ENCODE data around the gene CHST7. TPM values are rescaled to one million over a fixed set of nuclear protein-coding genes. Genes with fewer than 3 reads are reported as not detected.

The CHST7 gene
- total RNA-seq, 1 donor = 6.5 TPM

- H3K27ac ChIP-seq (ENCODE audit: low read depth, low read length) = no peak overlapping the region
- H2AFZ ChIP-seq (ENCODE audit: low read length) = no peak overlapping the region
- H3K4me2 ChIP-seq (ENCODE audit: insufficient read depth, low read length) = no peak overlapping the region
- no peaks in the 10 kb centered on the region for H3K4me1 ChIP-seq (ENCODE audit: insufficient read depth, low read length)
- H4K20me1 ChIP-seq (ENCODE audit: insufficient read depth, low read length) = no peaks in the 10 kb centered on the region
- H3K4me3 ChIP-seq (ENCODE audit: insufficient read depth, low read length) = no peak overlapping the region
- TF ChIP-seq, protein P1, sequence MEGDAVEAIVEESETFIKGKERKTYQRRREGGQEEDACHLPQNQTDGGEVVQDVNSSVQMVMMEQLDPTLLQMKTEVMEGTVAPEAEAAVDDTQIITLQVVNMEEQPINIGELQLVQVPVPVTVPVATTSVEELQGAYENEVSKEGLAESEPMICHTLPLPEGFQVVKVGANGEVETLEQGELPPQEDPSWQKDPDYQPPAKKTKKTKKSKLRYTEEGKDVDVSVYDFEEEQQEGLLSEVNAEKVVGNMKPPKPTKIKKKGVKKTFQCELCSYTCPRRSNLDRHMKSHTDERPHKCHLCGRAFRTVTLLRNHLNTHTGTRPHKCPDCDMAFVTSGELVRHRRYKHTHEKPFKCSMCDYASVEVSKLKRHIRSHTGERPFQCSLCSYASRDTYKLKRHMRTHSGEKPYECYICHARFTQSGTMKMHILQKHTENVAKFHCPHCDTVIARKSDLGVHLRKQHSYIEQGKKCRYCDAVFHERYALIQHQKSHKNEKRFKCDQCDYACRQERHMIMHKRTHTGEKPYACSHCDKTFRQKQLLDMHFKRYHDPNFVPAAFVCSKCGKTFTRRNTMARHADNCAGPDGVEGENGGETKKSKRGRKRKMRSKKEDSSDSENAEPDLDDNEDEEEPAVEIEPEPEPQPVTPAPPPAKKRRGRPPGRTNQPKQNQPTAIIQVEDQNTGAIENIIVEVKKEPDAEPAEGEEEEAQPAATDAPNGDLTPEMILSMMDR (IDR thresholded peaks at IDR 0.05; ENCODE audit: extremely low read depth, low read depth, low read length) = no peak
- H3K27me3 ChIP-seq (ENCODE audit: insufficient read depth, low read length) = no peaks in the 10 kb centered on the region
- no peaks in the 10 kb centered on the region for H3K79me2 ChIP-seq (ENCODE audit: insufficient read depth, low read length)
- H3K9me3 ChIP-seq (ENCODE audit: low read depth, low read length) = no peaks in the 10 kb centered on the region
- H3K36me3 ChIP-seq (ENCODE audit: insufficient read depth, low read length) = peaks cover 5% of the 10 kb centered on the region
- DNase-seq (ENCODE audit: insufficient read length, low spot score, missing footprints) = no peak
Observed at GRCh38 chrX:46611658-46612362, 38.2 kb downstream of the CHST7 start.

GRCh38 chrX:46617906-46618305, 44.3 kb downstream of the CHST7 start:
- DNase-seq (ENCODE audit: insufficient read length, low spot score, missing footprints) = no peak
- Histone ChIP-seq H3K4me2 (ENCODE audit: insufficient read depth, low read length) (no peak overlapping the region), H3K4me1 (ENCODE audit: insufficient read depth, low read length) (no peaks in the 10 kb centered on the region), H3K9me3 (ENCODE audit: low read depth, low read length) (no peaks in the 10 kb centered on the region), H4K20me1 (ENCODE audit: insufficient read depth, low read length) (no peaks in the 10 kb centered on the region), H3K27ac (ENCODE audit: low read depth, low read length) (no peak overlapping the region), H3K36me3 (ENCODE audit: insufficient read depth, low read length) (peaks cover 22% of the 10 kb centered on the region), H3K4me3 (ENCODE audit: insufficient read depth, low read length) (no peak overlapping the region), H3K27me3 (ENCODE audit: insufficient read depth, low read length) (no peaks in the 10 kb centered on the region), H2AFZ (ENCODE audit: low read length) (no peak overlapping the region), H3K79me2 (ENCODE audit: insufficient read depth, low read length) (no peaks in the 10 kb centered on the region)
- TF ChIP-seq, protein P1 (IDR thresholded peaks at IDR 0.05; ENCODE audit: extremely low read depth, low read depth, low read length) = no peak

GRCh38 chrX:46618947-46619346, 45.4 kb downstream of the CHST7 start:
- no peak for DNase-seq (ENCODE audit: insufficient read length, low spot score, missing footprints)
- Histone ChIP-seq H3K27ac (ENCODE audit: low read depth, low read length) (no peak overlapping the region), H3K4me1 (ENCODE audit: insufficient read depth, low read length) (no peaks in the 10 kb centered on the region), H3K4me3 (ENCODE audit: insufficient read depth, low read length) (no peak overlapping the region), H3K27me3 (ENCODE audit: insufficient read depth, low read length) (no peaks in the 10 kb centered on the region), H3K4me2 (ENCODE audit: insufficient read depth, low read length) (no peak overlapping the region), H3K79me2 (ENCODE audit: insufficient read depth, low read length) (no peaks in the 10 kb centered on the region), H4K20me1 (ENCODE audit: insufficient read depth, low read length) (no peaks in the 10 kb centered on the region), H3K9me3 (ENCODE audit: low read depth, low read length) (no peaks in the 10 kb centered on the region), H3K36me3 (ENCODE audit: insufficient read depth, low read length) (peaks cover 22% of the 10 kb centered on the region), H2AFZ (ENCODE audit: low read length) (no peak overlapping the region)
- TF ChIP-seq, protein P1 (IDR thresholded peaks at IDR 0.05; ENCODE audit: extremely low read depth, low read depth, low read length) = no peak

- H3K36me3 ChIP-seq (ENCODE audit: insufficient read depth, low read length) = peaks cover 18% of the 10 kb centered on the region
- TF ChIP-seq, protein P1 (IDR thresholded peaks at IDR 0.05; ENCODE audit: extremely low read depth, low read depth, low read length) = no peak
- no peak overlapping the region for H3K27ac ChIP-seq (ENCODE audit: low read depth, low read length)
- DNase-seq (ENCODE audit: insufficient read length, low spot score, missing footprints) = no peak
- H3K4me1 ChIP-seq (ENCODE audit: insufficient read depth, low read length) = no peaks in the 10 kb centered on the region
- no peaks in the 10 kb centered on the region for H3K27me3 ChIP-seq (ENCODE audit: insufficient read depth, low read length)
- no peaks in the 10 kb centered on the region for H4K20me1 ChIP-seq (ENCODE audit: insufficient read depth, low read length)
- no peaks in the 10 kb centered on the region for H3K79me2 ChIP-seq (ENCODE audit: insufficient read depth, low read length)
- no peak overlapping the region for H2AFZ ChIP-seq (ENCODE audit: low read length)
- H3K9me3 ChIP-seq (ENCODE audit: low read depth, low read length) = no peaks in the 10 kb centered on the region
- no peak overlapping the region for H3K4me3 ChIP-seq (ENCODE audit: insufficient read depth, low read length)
- H3K4me2 ChIP-seq (ENCODE audit: insufficient read depth, low read length) = no peak overlapping the region
Observed at GRCh38 chrX:46620505-46620904, 46.9 kb downstream of the CHST7 start.
